ENCODE data around the gene ARSK.

- TF ChIP-seq CTCF (IDR thresholded peaks at IDR 0.05) (no peak), POLR2A (IDR thresholded peaks at IDR 0.05) (no peak)
Observed at GRCh38 chr5:95606419-95606818, 51.5 kb downstream of the ARSK start.
